ENCODE measurements around the gene CALCB.

Gene CALCB

GRCh38 chr11:15119352-15119751, 46.0 kb downstream of the CALCB start:
- no peak for DNase-seq

- DNase-seq: no peak
These were observed 46.4 kb downstream of the CALCB start for GRCh38 chr11:15119826-15120225.

DNA sequence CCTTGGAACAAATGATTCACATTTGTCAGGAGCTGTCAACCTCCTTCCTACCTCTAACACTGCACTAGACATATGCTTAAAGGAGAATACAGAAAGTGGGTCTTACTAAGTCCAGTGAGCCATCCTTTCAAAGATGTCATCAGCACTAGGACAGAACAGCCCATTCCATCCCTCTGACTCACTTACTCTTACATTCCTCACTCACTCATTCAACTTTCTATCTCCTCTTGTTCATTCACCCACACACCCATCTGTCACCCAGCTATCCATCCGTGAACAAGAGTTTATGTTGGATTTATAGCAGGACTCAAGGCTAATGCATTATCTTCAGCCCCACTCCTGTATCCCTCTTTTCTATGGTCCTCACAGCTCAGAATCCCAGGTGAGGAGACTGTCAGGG, 50.5 kb downstream of the CALCB start:
- DNase-seq: no peak

- no peak for DNase-seq
These were observed 51.1 kb downstream of the CALCB start for GRCh38 chr11:15124528-15124927.

DNA sequence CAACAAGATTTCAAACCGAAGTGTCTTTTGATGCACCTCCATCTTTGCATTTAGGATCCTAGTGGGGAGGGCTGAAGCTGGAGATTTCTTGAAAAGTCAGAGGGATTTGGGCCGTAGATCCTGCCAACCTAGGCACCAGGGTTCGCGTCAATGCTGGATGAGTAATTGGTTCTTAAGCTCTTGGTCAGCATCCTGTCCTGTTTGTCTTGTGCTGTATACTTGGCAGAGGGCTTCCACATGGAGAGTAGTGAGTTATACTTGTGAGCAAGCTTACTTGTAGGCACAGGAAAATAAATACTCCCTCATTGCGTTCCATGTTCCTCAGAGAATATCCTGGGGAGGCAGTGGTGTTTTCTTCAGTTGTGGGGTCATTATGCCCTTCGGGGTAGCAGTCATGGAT, 53.9 kb downstream of the CALCB start:
- DNase-seq: no peak
